K562 (cell line): Measurements from ENCODE around the gene SIRT7.

Experiments
- BDP1 ChIP-seq: IDR thresholded peaks from 3 replicates; pipeline ENCODE4 v1.6.1; 2011; ENCODE audit not compliant: insufficient read length, insufficient read depth
- EP300 ChIP-seq: IDR thresholded peaks from 2 replicates; pipeline ENCODE4 v1.6.1; 2012; ENCODE audit warnings: low read length, improper control_type of control experiment
- ESRRA ChIP-seq: fragments of 450-650 bp; IDR thresholded peaks from 2 replicates; pipeline ENCODE4 v1.6.1; 2014; ENCODE audit warnings: low read depth, mild to moderate bottlenecking, moderate library complexity, borderline replicate concordance
- FOXP1 ChIP-seq: sonication (generic); formaldehyde crosslinking; IDR thresholded peaks from 2 replicates; pipeline ENCODE4 v1.8.0; 2022; ENCODE audit warnings: mild to moderate bottlenecking, missing genetic modification reagents
- GABPB1 ChIP-seq: sonication (generic); formaldehyde crosslinking; IDR thresholded peaks from 2 replicates; pipeline ENCODE4 v1.8.0; 2022; ENCODE audit warnings: mild to moderate bottlenecking, missing genetic modification reagents
- KDM4B ChIP-seq, 2 experiments: fragments of 450-650 bp in 1 of 2; sonication (generic) in 1 of 2; IDR thresholded peaks; 2 replicates each; pipeline ENCODE4 v1.6.1; 2016 to 2017; ENCODE audit warnings: borderline replicate concordance in 2 of 2, antibody characterized with exemption in 1 of 2, low read depth in 1 of 2, mild to moderate bottlenecking in 1 of 2
- KLF13 ChIP-seq: fragments of 450-650 bp; IDR thresholded peaks from 2 replicates; pipeline ENCODE4 v1.6.1; 2016; ENCODE audit warnings: missing genetic modification characterization, low read depth, mild to moderate bottlenecking, missing compliant biosample characterization, moderate library complexity, borderline replicate concordance
- RAD51 ChIP-seq: fragments of 450-650 bp; IDR thresholded peaks from 2 replicates; pipeline ENCODE4 v1.7.1; 2016; ENCODE audit warnings: low read depth, mild to moderate bottlenecking, borderline replicate concordance
- RFX5 ChIP-seq: IDR thresholded peaks from 2 replicates; pipeline ENCODE4 v1.6.1; 2011; ENCODE audit warnings: low read depth, mild to moderate bottlenecking, improper control_type of control experiment, low read length
- SAP30 ChIP-seq: fragments of 200-600 bp; sonication (generic); IDR thresholded peaks from 2 replicates; pipeline ENCODE4 v1.6.1; 2012; ENCODE audit warnings: borderline replicate concordance, low read depth, mild to moderate bottlenecking, moderate library complexity, low read length, control low read depth, inconsistent platforms; ENCODE audit not compliant: insufficient read depth, poor library complexity, severe bottlenecking
- TARDBP ChIP-seq: fragments of 450-650 bp; IDR thresholded peaks from 2 replicates; pipeline ENCODE4 v1.6.1; 2016
- ZNF121 ChIP-seq: sonication (generic); formaldehyde crosslinking; conservative IDR thresholded peaks from 2 replicates; pipeline ENCODE4 v1.8.0; 2022; ENCODE audit warnings: missing genetic modification reagents
- TF ChIP-seq, protein P1 (sequence below): sonication (generic); formaldehyde crosslinking; IDR thresholded peaks from 2 replicates; pipeline ENCODE4 v1.8.1; 2022; ENCODE audit warnings: missing genetic modification reagents
- TF ChIP-seq, protein P2 (sequence below), 3 experiments: IDR thresholded peaks in 2 of 3; conservative IDR thresholded peaks in 1 of 3; 2 replicates each; pipeline ENCODE4 v1.5.1; 2011 to 2012; ENCODE audit warnings: low read length in 3 of 3, mild to moderate bottlenecking in 3 of 3, control low read depth in 2 of 3, improper control_type of control experiment in 1 of 3, inconsistent platforms in 1 of 3, low read depth in 1 of 3, mixed read lengths in 1 of 3, moderate library complexity in 1 of 3; ENCODE audit not compliant: insufficient read depth in 2 of 3

DNA sequence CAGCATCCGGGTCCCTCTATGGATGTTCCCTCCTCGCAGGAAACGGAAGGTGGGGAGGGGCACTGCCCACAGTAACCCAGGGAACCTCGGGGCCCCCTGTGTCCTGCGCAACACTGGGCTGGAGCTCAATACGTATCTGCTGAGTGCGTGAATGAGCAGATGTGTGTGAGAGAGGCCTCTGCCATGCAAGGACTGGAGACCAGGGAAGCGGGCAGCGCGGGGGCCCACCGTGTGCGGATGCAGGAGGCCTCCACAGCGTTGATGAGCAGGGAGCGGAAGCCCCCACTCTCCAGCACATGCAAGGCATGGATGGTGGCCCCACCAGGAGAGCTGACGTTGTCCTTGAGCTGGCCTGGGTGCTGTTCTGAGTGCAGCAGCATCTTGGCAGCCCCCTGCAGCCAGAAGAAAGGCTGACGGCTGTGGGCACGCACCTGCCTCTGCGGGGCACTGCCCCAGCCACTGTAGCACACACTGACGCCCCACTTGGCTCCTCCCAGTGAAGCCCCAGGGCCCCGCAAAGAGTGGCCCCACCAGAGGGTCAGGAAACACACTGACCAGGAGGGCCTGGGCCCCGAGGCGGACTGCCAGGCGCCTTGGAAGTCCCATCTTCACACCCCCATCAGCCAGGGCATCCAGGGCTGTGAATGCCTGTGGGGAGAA lies 16.3 kb upstream of the SIRT7 start:
- TF ChIP-seq ZNF121 (CRISPR knock-in tag) (no peak), RFX5 (no peak), RAD51 (no peak), FOXP1 (CRISPR knock-in tag) (no peak), ESRRA (no peak), BDP1 (no peak), TARDBP (no peak), KLF13 (tag) (no peak), GABPB1 (no peak), SAP30 (no peak), EP300 (no peak), KDM4B (IDR thresholded peaks at IDR 0.05; ENCODE audit: borderline replicate concordance in 2 of 2, low read depth in 1 of 2) (no peak)
- TF ChIP-seq, protein P1, sequence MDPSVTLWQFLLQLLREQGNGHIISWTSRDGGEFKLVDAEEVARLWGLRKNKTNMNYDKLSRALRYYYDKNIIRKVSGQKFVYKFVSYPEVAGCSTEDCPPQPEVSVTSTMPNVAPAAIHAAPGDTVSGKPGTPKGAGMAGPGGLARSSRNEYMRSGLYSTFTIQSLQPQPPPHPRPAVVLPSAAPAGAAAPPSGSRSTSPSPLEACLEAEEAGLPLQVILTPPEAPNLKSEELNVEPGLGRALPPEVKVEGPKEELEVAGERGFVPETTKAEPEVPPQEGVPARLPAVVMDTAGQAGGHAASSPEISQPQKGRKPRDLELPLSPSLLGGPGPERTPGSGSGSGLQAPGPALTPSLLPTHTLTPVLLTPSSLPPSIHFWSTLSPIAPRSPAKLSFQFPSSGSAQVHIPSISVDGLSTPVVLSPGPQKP (CRISPR knock-in tag): no peak
- TF ChIP-seq, protein P2, sequence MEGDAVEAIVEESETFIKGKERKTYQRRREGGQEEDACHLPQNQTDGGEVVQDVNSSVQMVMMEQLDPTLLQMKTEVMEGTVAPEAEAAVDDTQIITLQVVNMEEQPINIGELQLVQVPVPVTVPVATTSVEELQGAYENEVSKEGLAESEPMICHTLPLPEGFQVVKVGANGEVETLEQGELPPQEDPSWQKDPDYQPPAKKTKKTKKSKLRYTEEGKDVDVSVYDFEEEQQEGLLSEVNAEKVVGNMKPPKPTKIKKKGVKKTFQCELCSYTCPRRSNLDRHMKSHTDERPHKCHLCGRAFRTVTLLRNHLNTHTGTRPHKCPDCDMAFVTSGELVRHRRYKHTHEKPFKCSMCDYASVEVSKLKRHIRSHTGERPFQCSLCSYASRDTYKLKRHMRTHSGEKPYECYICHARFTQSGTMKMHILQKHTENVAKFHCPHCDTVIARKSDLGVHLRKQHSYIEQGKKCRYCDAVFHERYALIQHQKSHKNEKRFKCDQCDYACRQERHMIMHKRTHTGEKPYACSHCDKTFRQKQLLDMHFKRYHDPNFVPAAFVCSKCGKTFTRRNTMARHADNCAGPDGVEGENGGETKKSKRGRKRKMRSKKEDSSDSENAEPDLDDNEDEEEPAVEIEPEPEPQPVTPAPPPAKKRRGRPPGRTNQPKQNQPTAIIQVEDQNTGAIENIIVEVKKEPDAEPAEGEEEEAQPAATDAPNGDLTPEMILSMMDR (IDR thresholded peaks at IDR 0.05 in 2 of 3, conservative IDR thresholded peaks at IDR 0.05 in 1 of 3; ENCODE audit: insufficient read depth in 2 of 3, low read depth in 1 of 3, low read length in 3 of 3): no peak
